DOHH2 (cell line): ENCODE measurements around the gene GLRX.

Experiments
- H3F3A ChIP-seq: fragments of 200-600 bp; sonication (generic), shearing (Covaris generic); 2 replicates; pipeline ENCODE4 v1.6.0; 2016; ENCODE audit warnings: antibody characterized with exemption, mild to moderate bottlenecking; ENCODE audit not compliant: control insufficient read depth, insufficient read depth
- H3K27ac ChIP-seq: fragments of 200-600 bp; sonication (generic); 2 replicates; pipeline ENCODE4 v1.5.1; 2014; ENCODE audit warnings: low read depth, mild to moderate bottlenecking, low read length, moderate library complexity
- H3K27me3 ChIP-seq: fragments of 200-600 bp; sonication (generic); 2 replicates; pipeline ENCODE4 v1.6.1; 2014; ENCODE audit warnings: mild to moderate bottlenecking, low read length, mixed read lengths; ENCODE audit not compliant: control insufficient read depth
- H3K36me3 ChIP-seq: fragments of 200-600 bp; sonication (generic); 2 replicates; pipeline ENCODE4 v1.6.1; 2014; ENCODE audit warnings: mild to moderate bottlenecking, low read length, moderate library complexity, mixed read lengths; ENCODE audit not compliant: control insufficient read depth
- H3K4me1 ChIP-seq: fragments of 200-600 bp; sonication (generic); 2 replicates; pipeline ENCODE4 v1.6.1; 2014; ENCODE audit warnings: mild to moderate bottlenecking, low read length, mixed read lengths; ENCODE audit not compliant: control insufficient read depth
- H3K4me2 ChIP-seq: fragments of 200-600 bp; sonication (generic); 2 replicates; pipeline ENCODE4 v1.6.0; 2014; ENCODE audit warnings: mild to moderate bottlenecking, low read length, moderate library complexity
- H3K4me3 ChIP-seq: fragments of 200-600 bp; sonication (generic); 2 replicates; pipeline ENCODE4 v1.5.1; 2014; ENCODE audit warnings: mild to moderate bottlenecking, low read length, mixed read lengths
- H3K79me2 ChIP-seq: fragments of 200-600 bp; sonication (generic); 2 replicates; pipeline ENCODE4 v1.6.1; 2014; ENCODE audit warnings: mild to moderate bottlenecking, low read length, mixed read lengths; ENCODE audit not compliant: control insufficient read depth
- H3K9me2 ChIP-seq: fragments of 200-600 bp; sonication (generic); replicated peaks from 2 replicates; pipeline ENCODE4 v1.6.1; 2014; ENCODE audit warnings: mild to moderate bottlenecking, low read length, mixed read lengths; ENCODE audit not compliant: control insufficient read depth
- H3K9me3 ChIP-seq: fragments of 200-600 bp; sonication (generic); 2 replicates; pipeline ENCODE4 v1.6.1; 2014; ENCODE audit warnings: antibody characterized with exemption, low read length, mixed read lengths; ENCODE audit not compliant: control insufficient read depth, insufficient read depth
- H4K20me1 ChIP-seq: fragments of 200-600 bp; sonication (generic); 2 replicates; pipeline ENCODE4 v1.6.0; 2014; ENCODE audit warnings: low read depth, mild to moderate bottlenecking, antibody characterized with exemption, low read length, moderate library complexity; ENCODE audit not compliant: control insufficient read depth, insufficient read depth
- EZH2phosphoT487 ChIP-seq: fragments of 200-600 bp; sonication (generic); IDR thresholded peaks from 2 replicates; pipeline ENCODE4 v1.6.1; 2017; ENCODE audit warnings: borderline replicate concordance, mild to moderate bottlenecking, antibody characterized with exemption, low read length, moderate library complexity, mixed read lengths
- TF ChIP-seq, protein P1 (sequence below): fragments of 200-600 bp; sonication (generic); IDR thresholded peaks from one replicate; pipeline ENCODE4 v1.5.1; 2014; ENCODE audit warnings: antibody characterized with exemption, mild to moderate bottlenecking, low read depth, low read length; ENCODE audit not compliant: poor library complexity, severe bottlenecking

GLRX gene

DNA sequence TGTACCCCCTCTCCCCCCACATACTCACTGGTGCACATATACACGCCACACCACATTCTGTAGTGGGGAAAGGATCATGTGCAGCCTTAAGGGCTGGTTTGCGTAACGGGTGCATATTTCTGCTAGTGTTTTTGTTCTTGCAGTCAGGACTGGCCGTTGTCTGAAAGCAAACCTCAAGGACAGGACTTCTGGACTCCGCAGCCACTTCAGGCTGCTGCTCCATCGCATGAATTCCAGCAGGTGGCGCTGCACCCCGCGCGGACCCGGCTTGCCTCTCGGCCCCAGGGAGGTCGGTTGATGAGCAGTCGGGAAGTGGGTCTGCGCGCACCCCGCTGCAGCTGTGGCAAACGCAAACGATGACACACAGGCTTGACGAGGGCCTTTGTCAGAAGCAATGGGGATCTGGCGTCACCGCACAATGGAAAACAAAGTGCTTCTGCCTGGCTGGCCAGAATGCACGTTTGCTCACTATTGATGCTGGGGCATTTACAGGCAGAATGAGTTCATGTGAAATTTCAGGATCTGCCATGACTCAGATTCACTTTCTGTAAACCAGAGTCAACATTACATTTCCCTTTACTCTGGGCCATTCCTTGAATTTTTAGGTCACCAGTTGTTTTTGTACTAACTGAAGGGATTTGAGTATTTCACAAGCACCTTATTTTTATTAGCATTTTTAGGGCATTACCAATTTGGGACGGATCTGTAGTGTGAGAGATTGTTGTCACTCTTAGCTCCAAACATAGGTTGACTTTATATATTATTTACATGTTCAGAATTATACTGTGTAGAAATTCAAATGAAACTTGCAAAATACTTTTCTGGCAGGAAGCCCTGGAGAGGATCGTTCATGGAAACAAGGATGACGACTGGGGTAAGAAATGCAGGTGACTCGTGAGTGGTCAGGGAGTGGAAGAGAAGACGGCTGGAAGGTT is 36.4 kb upstream of the GLRX start:
- H3K4me3 ChIP-seq, result peak overlapping the region; percentile 39
- H3K4me1 ChIP-seq, result peaks cover 38% of the 10 kb centered on the region
- H3K9me3 ChIP-seq, result no peaks in the 10 kb centered on the region
- TF ChIP-seq, protein P1, sequence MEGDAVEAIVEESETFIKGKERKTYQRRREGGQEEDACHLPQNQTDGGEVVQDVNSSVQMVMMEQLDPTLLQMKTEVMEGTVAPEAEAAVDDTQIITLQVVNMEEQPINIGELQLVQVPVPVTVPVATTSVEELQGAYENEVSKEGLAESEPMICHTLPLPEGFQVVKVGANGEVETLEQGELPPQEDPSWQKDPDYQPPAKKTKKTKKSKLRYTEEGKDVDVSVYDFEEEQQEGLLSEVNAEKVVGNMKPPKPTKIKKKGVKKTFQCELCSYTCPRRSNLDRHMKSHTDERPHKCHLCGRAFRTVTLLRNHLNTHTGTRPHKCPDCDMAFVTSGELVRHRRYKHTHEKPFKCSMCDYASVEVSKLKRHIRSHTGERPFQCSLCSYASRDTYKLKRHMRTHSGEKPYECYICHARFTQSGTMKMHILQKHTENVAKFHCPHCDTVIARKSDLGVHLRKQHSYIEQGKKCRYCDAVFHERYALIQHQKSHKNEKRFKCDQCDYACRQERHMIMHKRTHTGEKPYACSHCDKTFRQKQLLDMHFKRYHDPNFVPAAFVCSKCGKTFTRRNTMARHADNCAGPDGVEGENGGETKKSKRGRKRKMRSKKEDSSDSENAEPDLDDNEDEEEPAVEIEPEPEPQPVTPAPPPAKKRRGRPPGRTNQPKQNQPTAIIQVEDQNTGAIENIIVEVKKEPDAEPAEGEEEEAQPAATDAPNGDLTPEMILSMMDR, result peak; percentile 98
- no peak for TF ChIP-seq EZH2phosphoT487
- H3K27me3 ChIP-seq, result 0 out of 2 replicates have a peak, but pooled peaks cover 4% of the 10 kb centered on the region
- no peaks in the 10 kb centered on the region for H3K36me3 ChIP-seq
- peak overlapping the region; percentile 60 for H3K4me2 ChIP-seq
- H3F3A ChIP-seq, result no peaks in the 10 kb centered on the region
- H3K27ac ChIP-seq, result no peak overlapping the region
- no peaks in the 10 kb centered on the region for H4K20me1 ChIP-seq
- H3K9me2 ChIP-seq, result no peaks in the 10 kb centered on the region
- no peaks in the 10 kb centered on the region for H3K79me2 ChIP-seq

DNA sequence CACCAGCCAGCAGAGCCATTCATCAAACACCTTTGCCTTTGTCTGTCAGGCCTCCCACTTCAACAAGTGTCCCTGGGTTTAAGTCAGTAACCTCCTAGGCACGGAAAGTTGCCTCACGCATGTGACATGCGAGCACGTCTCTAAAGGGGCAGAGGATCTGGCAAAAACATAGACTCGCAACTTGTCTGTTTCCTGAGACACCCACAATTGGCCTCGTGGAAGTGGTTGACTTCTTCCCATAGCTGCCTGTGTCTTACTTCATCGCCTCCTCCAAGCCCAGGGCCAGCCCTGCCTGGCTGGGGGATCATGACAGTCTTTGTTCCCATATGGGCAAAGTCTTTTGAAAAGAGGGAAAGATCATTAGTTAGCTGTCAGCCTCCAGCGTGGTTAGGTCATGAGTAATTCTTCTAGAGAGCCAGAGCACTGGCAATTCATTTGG is 35.5 kb upstream of the GLRX start:
- Histone ChIP-seq H4K20me1 (no peaks in the 10 kb centered on the region), H3K27me3 (0 out of 2 replicates have a peak, but pooled peaks cover 4% of the 10 kb centered on the region), H3F3A (no peaks in the 10 kb centered on the region), H3K27ac (no peak overlapping the region), H3K9me3 (no peaks in the 10 kb centered on the region), H3K4me3 (no peak overlapping the region), H3K4me2 (no peak overlapping the region), H3K9me2 (no peaks in the 10 kb centered on the region), H3K36me3 (no peaks in the 10 kb centered on the region), H3K4me1 (peaks cover 38% of the 10 kb centered on the region), H3K79me2 (no peaks in the 10 kb centered on the region)
- no peak for TF ChIP-seq EZH2phosphoT487
- TF ChIP-seq, protein P1, result no peak

DNA sequence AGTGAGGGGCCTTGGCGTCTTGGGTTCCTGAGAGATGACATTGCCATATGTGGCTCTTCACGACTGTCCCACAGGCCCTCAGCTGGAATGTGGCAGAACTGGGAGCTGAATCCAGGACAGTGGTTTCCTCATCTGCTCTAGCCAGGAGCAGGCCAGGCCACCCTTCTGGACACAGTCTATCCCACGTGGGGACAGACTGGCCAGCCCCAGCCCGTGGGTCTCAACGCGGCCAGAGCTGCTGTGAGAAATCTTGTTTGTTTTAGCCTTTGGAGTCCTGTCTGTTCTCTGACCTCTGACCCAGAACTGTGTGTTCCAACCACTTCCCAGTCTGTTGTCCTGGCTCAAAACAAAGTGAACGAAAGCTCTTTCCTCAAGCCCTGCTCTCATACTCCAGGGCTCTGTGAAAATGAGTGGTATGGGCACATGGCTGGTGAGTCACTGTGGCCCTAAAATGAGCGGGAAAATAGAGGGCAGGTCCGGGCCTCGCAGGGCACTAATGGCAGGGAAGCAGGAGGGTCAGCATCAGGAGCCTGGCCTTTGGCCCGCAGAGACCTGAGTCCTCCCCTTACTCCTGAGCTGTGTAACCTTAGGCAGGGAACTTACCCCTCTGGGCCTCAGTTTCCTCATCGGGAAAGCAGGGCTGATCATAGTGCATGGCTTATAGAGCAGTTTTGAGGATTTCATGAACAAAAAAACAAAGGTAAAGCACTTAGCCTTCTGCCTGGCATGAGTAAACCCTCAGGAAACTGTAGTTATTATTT is 34.8 kb upstream of the GLRX start:
- Histone ChIP-seq H3K4me2 (no peak overlapping the region), H3K4me3 (no peak overlapping the region), H3K79me2 (no peaks in the 10 kb centered on the region), H3K27me3 (0 out of 2 replicates have a peak, but pooled peaks cover 4% of the 10 kb centered on the region), H4K20me1 (no peaks in the 10 kb centered on the region), H3K27ac (no peak overlapping the region), H3K9me2 (no peaks in the 10 kb centered on the region), H3K4me1 (peaks cover 33% of the 10 kb centered on the region), H3F3A (no peaks in the 10 kb centered on the region), H3K36me3 (no peaks in the 10 kb centered on the region), H3K9me3 (no peaks in the 10 kb centered on the region)
- TF ChIP-seq EZH2phosphoT487, result no peak
- TF ChIP-seq, protein P1, result no peak
